Neural progenitor cell (in vitro differentiated cells): ENCODE measurements around the gene AMOTL2.

ENCODE experiments used
- EZH2 ChIP-seq: fragments of 200-600 bp; sonication (generic); IDR thresholded peaks from 2 replicates; pipeline ENCODE4 v1.6.1; 2017; ENCODE audit warnings: antibody characterized with exemption, mild to moderate bottlenecking, moderate library complexity
- TF ChIP-seq, protein P1 (sequence below): fragments of 200-600 bp; sonication (generic); IDR thresholded peaks from 2 replicates; pipeline ENCODE4 v1.5.1; 2017; ENCODE audit warnings: antibody characterized with exemption, mild to moderate bottlenecking

DNA sequence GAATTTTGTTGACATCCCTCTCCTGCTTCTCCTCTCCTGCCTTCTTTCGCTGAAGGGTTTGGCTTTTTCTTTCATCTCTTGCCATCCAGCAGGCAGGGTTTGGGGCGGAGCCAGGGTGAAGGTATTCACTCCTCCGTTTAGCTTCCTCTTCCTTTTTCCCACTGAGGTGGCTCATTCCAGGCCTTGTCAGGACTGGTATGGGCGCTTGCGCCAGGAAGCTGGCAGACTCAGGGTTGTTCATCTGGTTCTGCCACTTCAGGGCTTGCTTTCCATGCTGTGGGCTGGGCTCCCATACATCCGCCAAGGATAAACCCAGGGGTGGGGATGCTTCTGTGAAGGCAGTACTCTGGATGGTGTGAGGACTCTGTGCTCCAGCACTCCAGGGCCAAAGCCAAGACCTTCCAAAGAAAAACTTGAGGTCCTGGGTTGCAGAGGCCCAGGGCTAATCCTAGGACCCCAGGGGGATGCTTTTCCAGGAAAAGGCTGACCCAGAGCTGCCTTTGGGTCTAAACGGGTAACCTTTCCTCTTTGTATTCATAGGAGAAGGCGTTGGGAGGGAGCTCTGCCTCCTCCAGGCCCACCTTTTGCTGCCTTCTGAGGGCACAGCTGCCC lies 7.7 kb upstream of the AMOTL2 start:
- TF ChIP-seq, protein P1, sequence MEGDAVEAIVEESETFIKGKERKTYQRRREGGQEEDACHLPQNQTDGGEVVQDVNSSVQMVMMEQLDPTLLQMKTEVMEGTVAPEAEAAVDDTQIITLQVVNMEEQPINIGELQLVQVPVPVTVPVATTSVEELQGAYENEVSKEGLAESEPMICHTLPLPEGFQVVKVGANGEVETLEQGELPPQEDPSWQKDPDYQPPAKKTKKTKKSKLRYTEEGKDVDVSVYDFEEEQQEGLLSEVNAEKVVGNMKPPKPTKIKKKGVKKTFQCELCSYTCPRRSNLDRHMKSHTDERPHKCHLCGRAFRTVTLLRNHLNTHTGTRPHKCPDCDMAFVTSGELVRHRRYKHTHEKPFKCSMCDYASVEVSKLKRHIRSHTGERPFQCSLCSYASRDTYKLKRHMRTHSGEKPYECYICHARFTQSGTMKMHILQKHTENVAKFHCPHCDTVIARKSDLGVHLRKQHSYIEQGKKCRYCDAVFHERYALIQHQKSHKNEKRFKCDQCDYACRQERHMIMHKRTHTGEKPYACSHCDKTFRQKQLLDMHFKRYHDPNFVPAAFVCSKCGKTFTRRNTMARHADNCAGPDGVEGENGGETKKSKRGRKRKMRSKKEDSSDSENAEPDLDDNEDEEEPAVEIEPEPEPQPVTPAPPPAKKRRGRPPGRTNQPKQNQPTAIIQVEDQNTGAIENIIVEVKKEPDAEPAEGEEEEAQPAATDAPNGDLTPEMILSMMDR, result no peak
- no peak for TF ChIP-seq EZH2
